ENCODE measurements around the gene TMEM63B.
"Not testable (repeated sequence)": the region's sequence is repeated elsewhere in the genome, so short reads cannot be mapped to it uniquely, and the experiment has no call there.

The TMEM63B gene

DNA sequence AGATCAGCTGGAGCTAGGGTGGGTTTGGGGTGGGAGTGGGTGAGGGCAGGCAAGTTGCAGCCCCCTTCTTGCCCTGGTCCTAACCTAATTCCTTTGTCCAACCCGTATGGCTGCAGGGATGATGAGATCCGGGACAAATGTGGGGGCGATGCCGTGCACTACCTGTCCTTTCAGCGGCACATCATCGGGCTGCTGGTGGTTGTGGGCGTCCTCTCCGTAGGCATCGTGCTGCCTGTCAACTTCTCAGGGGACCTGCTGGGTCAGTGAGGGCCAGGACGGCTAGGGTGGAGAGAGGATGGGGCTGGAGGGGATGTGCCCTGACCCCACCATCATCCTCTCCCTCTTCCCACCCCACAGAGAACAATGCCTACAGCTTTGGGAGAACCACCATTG lies 12.0 kb downstream of the TMEM63B start:
- Mint-ChIP-seq H3K27ac (no peak overlapping the region), H3K27me3 (no peaks in the 10 kb centered on the region), H3K9me3 (no peaks in the 10 kb centered on the region), H3K4me1 (ENCODE audit: low read depth) (no peaks in the 10 kb centered on the region), H3K36me3 (ENCODE audit: low read depth) (peaks cover 16% of the 10 kb centered on the region), H3K4me3 (no peak overlapping the region)

- no peaks in the 10 kb centered on the region for H3K27me3 Mint-ChIP-seq
- no peak overlapping the region for H3K27ac Mint-ChIP-seq
- H3K4me3 Mint-ChIP-seq: no peak overlapping the region
- H3K36me3 Mint-ChIP-seq (ENCODE audit: low read depth): peaks cover 23% of the 10 kb centered on the region
- H3K4me1 Mint-ChIP-seq (ENCODE audit: low read depth): no peaks in the 10 kb centered on the region
- H3K9me3 Mint-ChIP-seq: no peaks in the 10 kb centered on the region
Measured at GRCh38 chr6:44142835-44143234, 15.5 kb downstream of the TMEM63B start.

GRCh38 chr6:44143731-44144130 lies 16.4 kb downstream of the TMEM63B start:
- H3K9me3 Mint-ChIP-seq: no peaks in the 10 kb centered on the region
- peaks cover 25% of the 10 kb centered on the region for H3K36me3 Mint-ChIP-seq (ENCODE audit: low read depth)
- H3K4me1 Mint-ChIP-seq (ENCODE audit: low read depth): no peaks in the 10 kb centered on the region
- no peak overlapping the region for H3K27ac Mint-ChIP-seq
- H3K4me3 Mint-ChIP-seq: no peak overlapping the region
- no peaks in the 10 kb centered on the region for H3K27me3 Mint-ChIP-seq

GRCh38 chr6:44144536-44144935 lies 17.2 kb downstream of the TMEM63B start:
- H3K4me1 Mint-ChIP-seq (ENCODE audit: low read depth); H3K27ac Mint-ChIP-seq; H3K9me3 Mint-ChIP-seq; H3K4me3 Mint-ChIP-seq; H3K27me3 Mint-ChIP-seq: not testable (repeated sequence)
- H3K36me3 Mint-ChIP-seq (ENCODE audit: low read depth): peaks cover 32% of the 10 kb centered on the region

DNA sequence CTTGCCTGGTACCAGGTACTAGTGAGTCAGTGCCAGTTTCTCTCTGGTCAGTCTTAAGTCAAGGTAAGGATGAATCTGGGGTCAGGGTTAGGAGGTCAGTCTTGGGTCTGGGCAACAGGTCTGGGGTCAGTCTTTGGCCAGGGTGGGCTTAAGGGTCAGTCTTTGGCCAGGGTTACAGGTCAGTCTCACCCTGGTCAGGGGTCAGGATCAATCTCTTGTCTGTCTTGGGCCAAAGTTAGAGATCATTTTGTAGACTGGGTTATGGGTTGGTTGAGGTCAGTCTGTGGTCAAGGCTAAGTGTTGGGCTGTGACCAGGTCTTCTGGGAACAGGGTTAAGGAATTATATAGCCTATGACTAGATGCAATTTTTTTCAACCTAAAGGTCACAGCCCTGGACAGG lies 18.5 kb downstream of the TMEM63B start:
- Mint-ChIP-seq H3K27ac (no peak overlapping the region), H3K4me3 (no peak overlapping the region), H3K36me3 (ENCODE audit: low read depth) (peaks cover 24% of the 10 kb centered on the region), H3K27me3 (no peaks in the 10 kb centered on the region), H3K9me3 (no peaks in the 10 kb centered on the region), H3K4me1 (ENCODE audit: low read depth) (peaks cover 3% of the 10 kb centered on the region)

- Mint-ChIP-seq H3K36me3 (ENCODE audit: low read depth) (peaks cover 16% of the 10 kb centered on the region), H3K27me3 (no peaks in the 10 kb centered on the region)
Measured at GRCh38 chr6:44146685-44147084, 19.3 kb downstream of the TMEM63B start.

DNA sequence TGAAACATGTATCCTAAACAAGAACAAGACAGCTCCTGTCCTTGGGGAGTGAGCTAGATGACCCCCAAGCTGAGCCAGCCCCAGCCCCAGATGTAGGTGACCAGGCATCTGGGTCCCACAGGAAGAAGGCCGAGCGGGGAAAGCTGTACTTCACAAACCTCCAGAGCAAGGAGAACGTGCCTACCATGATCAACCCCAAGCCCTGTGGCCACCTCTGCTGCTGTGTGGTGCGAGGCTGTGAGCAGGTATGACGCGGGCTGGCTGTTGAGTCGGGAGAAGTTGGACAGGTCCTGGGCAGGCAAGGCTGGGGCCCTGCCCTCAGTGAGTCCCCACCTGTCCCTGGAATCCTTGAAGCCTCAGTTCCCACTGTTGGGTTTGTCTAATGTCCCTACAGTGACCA lies 19.9 kb downstream of the TMEM63B start:
- H3K27ac Mint-ChIP-seq: no peak overlapping the region
- H3K4me3 Mint-ChIP-seq: no peak overlapping the region
- peaks cover 12% of the 10 kb centered on the region for H3K4me1 Mint-ChIP-seq (ENCODE audit: low read depth)
- H3K27me3 Mint-ChIP-seq: no peaks in the 10 kb centered on the region
- H3K36me3 Mint-ChIP-seq (ENCODE audit: low read depth): peaks cover 16% of the 10 kb centered on the region
- no peaks in the 10 kb centered on the region for H3K9me3 Mint-ChIP-seq

More at GRCh38 chr6:44146685-44147084, 19.3 kb downstream of the TMEM63B start:
- Mint-ChIP-seq H3K27ac (no peak overlapping the region), H3K4me3 (no peak overlapping the region), H3K4me1 (ENCODE audit: low read depth) (peaks cover 12% of the 10 kb centered on the region), H3K9me3 (no peaks in the 10 kb centered on the region)

- H3K36me3 Mint-ChIP-seq (ENCODE audit: low read depth): peaks cover 16% of the 10 kb centered on the region
- H3K27me3 Mint-ChIP-seq: no peaks in the 10 kb centered on the region
- no peak overlapping the region for H3K27ac Mint-ChIP-seq
- H3K4me1 Mint-ChIP-seq (ENCODE audit: low read depth): peaks cover 12% of the 10 kb centered on the region
- no peak overlapping the region for H3K4me3 Mint-ChIP-seq
- no peaks in the 10 kb centered on the region for H3K9me3 Mint-ChIP-seq
Measured at GRCh38 chr6:44148306-44148705, 21.0 kb downstream of the TMEM63B start.

GRCh38 chr6:44149369-44150012 lies 22.1 kb downstream of the TMEM63B start:
- peaks cover 16% of the 10 kb centered on the region for H3K36me3 Mint-ChIP-seq (ENCODE audit: low read depth)
- H3K27me3 Mint-ChIP-seq: no peaks in the 10 kb centered on the region
- no peak overlapping the region for H3K27ac Mint-ChIP-seq
- no peak overlapping the region for H3K4me3 Mint-ChIP-seq
- H3K4me1 Mint-ChIP-seq (ENCODE audit: low read depth): peaks cover 12% of the 10 kb centered on the region
- H3K9me3 Mint-ChIP-seq: no peaks in the 10 kb centered on the region

- H3K9me3 Mint-ChIP-seq: no peaks in the 10 kb centered on the region
- H3K27ac Mint-ChIP-seq: no peak overlapping the region
- H3K36me3 Mint-ChIP-seq (ENCODE audit: low read depth): peaks cover 16% of the 10 kb centered on the region
- H3K4me1 Mint-ChIP-seq (ENCODE audit: low read depth): peaks cover 12% of the 10 kb centered on the region
- no peak overlapping the region for H3K4me3 Mint-ChIP-seq
- no peaks in the 10 kb centered on the region for H3K27me3 Mint-ChIP-seq
Measured at GRCh38 chr6:44150317-44150917, 23.1 kb downstream of the TMEM63B start.

DNA sequence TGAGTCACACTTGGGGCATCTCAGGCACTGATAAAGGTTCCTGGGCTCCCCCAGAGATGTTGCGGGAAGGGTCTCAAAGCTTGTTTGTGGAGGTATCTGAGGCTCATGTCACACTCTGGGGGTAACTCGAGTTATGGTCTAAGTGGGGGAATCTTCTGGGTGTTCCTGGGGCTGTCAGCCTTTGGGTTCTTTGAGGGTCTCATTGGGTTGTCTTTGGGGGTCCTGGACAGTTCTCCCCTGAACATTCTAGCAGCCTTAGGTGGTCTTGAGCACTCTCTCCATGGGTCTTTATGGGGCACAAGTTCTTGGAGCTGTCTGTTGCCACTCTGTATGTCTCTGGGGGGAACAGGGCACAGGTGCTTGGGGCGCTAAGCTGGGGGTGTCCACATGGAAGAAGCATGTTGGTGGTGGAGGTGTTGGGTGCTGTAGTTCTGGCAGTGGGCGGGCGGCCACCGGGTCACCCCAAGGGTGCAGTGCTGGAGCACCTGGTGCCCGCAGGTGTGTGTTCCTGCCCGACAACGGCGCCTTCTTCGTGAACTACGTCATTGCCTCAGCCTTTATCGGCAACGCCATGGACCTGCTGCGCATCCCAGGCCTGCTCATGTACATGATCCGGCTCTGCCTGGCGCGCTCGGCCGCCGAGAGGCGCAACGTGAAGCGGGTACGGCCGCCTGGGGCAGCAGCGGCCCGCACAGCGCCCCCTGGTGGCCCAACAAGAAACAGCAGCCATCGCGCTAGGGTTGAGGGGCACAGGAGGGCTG lies 24.2 kb downstream of the TMEM63B start:
- H3K36me3 Mint-ChIP-seq (ENCODE audit: low read depth): peaks cover 9% of the 10 kb centered on the region
- H3K4me3 Mint-ChIP-seq: no peak overlapping the region

GRCh38 chr6:44152109-44152461 lies 24.7 kb downstream of the TMEM63B start:
- H3K9me3 Mint-ChIP-seq: no peaks in the 10 kb centered on the region
- H3K27me3 Mint-ChIP-seq: no peaks in the 10 kb centered on the region
- no peak overlapping the region for H3K4me3 Mint-ChIP-seq
- peaks cover 9% of the 10 kb centered on the region for H3K36me3 Mint-ChIP-seq (ENCODE audit: low read depth)
- no peak overlapping the region for H3K27ac Mint-ChIP-seq
- peaks cover 12% of the 10 kb centered on the region for H3K4me1 Mint-ChIP-seq (ENCODE audit: low read depth)

More for the DNA sequence above, 24.2 kb downstream of the TMEM63B start:
- no peaks in the 10 kb centered on the region for H3K9me3 Mint-ChIP-seq
- no peaks in the 10 kb centered on the region for H3K27me3 Mint-ChIP-seq
- H3K27ac Mint-ChIP-seq: peak overlapping the region; percentile 26
- peaks cover 12% of the 10 kb centered on the region for H3K4me1 Mint-ChIP-seq (ENCODE audit: low read depth)

DNA sequence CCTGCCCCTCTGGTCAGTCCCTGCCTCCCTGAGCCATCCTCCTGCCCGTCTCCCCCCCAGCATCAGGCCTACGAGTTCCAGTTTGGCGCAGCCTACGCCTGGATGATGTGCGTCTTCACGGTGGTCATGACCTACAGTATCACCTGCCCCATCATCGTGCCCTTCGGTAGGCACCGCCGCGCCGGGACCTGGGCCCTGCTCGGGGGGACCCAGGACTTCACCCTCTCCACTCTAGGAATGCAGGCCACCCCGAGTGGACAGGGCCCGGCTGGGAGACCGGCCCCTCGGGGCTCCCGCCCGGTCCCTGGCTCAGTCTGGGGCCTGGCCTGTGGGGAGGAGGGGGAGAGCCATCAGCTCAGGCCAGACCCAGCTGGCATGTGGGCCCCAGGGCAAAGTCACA lies 25.2 kb downstream of the TMEM63B start:
- Mint-ChIP-seq H3K27me3 (no peaks in the 10 kb centered on the region), H3K9me3 (no peaks in the 10 kb centered on the region), H3K4me3 (no peak overlapping the region), H3K36me3 (ENCODE audit: low read depth) (peaks cover 9% of the 10 kb centered on the region), H3K4me1 (ENCODE audit: low read depth) (peaks cover 12% of the 10 kb centered on the region), H3K27ac (no peak overlapping the region)

DNA sequence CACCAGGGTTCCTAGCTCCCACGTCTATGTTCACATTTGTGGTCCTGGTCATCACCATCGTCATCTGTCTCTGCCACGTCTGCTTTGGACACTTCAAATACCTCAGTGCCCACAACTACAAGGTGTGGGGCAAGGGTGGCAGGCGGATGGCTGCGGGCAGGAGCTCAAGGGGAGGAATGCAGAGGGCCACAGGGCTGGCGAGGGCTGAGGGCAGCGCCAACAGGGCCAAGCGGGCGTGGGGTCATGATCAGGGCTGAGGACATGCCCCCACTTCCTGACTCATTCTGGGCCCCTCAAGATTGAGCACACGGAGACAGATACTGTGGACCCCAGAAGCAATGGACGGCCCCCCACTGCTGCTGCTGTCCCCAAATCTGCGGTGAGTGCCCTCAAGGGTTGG lies 26.7 kb downstream of the TMEM63B start:
- H3K27ac Mint-ChIP-seq: no peak overlapping the region
- peaks cover 3% of the 10 kb centered on the region for H3K36me3 Mint-ChIP-seq (ENCODE audit: low read depth)
- no peaks in the 10 kb centered on the region for H3K27me3 Mint-ChIP-seq
- no peak overlapping the region for H3K4me3 Mint-ChIP-seq
- no peaks in the 10 kb centered on the region for H3K9me3 Mint-ChIP-seq
- peaks cover 12% of the 10 kb centered on the region for H3K4me1 Mint-ChIP-seq (ENCODE audit: low read depth)

DNA sequence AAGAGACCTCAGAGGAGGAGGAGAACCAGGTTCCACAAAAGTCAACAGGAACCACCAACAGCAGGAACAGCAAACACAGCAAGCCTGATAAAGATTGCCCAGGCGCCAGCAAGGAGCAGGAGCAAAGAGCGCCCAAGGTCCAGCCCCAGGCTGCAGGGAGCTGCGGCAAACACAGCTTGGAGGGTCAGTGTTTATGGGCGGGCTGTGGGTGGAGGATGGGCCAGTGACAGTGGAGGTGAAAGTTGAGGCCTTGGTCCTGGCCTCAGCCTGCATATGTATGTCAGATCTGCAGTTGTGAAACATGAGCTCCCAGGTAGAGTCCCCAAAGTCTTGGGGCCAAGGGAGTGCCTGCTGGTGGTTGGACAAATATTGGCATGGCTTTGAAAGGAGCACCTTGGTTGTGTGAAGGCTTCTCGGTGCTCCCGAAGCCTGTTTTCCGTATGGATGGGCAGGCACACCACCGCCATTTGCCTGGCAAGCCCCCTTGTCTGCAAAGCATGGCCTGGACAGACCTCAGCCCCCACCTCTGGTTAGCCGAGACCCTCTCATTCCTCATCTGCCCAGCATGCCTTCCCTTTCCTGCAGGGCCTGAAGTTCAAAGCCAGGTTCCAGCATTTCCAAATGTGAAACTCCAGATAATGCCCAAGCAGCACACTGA lies 29.3 kb downstream of the TMEM63B start:
- no peaks in the 10 kb centered on the region for H3K27me3 Mint-ChIP-seq
- H3K36me3 Mint-ChIP-seq (ENCODE audit: low read depth): no peaks in the 10 kb centered on the region
- no peak overlapping the region for H3K27ac Mint-ChIP-seq
- H3K4me3 Mint-ChIP-seq: no peak overlapping the region
- no peaks in the 10 kb centered on the region for H3K9me3 Mint-ChIP-seq
- peaks cover 13% of the 10 kb centered on the region for H3K4me1 Mint-ChIP-seq (ENCODE audit: low read depth)

All from stimulated activated naive CD8-positive, alpha-beta T cell treated with anti-CD3 and anti-CD28 coated beads, Interleukin-15, Interleukin-2, amounts not matched to agents 100 ng/mL and 50 ng/mL, for 24 hours (primary cell).